H1 (cell line): ENCODE data around the gene ERCC1. TPM values are rescaled to one million over a fixed set of nuclear protein-coding genes. Genes with fewer than 3 reads are reported as not detected.

Experiments
- CTBP2 ChIP-seq: IDR thresholded peaks from 2 replicates; pipeline ENCODE4 v1.7.0; 2011; ENCODE audit warnings: borderline replicate concordance, mild to moderate bottlenecking, moderate library complexity, mixed read lengths, low read length; ENCODE audit not compliant: insufficient read depth, insufficient read length
- polyA plus RNA-seq, 7 experiments: library from polyadenylated mRNA; depleted of rRNA in 3 of 7; stranded (reverse) in 5 of 7; unstranded in 2 of 7; fragments of >200 nt in 5 of 7; fragments of 200-250 nt in 2 of 7; gene quantifications; 1 replicate in 5 of 7; 2 replicates in 1 of 7; 4 replicates in 1 of 7; pipeline versions ENCODE4 v1.2.1 to v1.2.3, GENCODE V29; 2011 to 2013; ENCODE audit warnings: missing spikeins in 2 of 7, mixed read lengths in 2 of 7
- total RNA-seq: library from RNA; stranded (reverse); fragmentation: NEBNext Ultra II Directional; extraction: Animal tissue kit (Norgen Biotek cat#: 25700); gene quantifications from 2 replicates; pipeline ENCODE4 v1.2.1, GENCODE V29; 2021

Gene ERCC1
- total and polyA plus RNA-seq, 2 of the 8 experiments (the other 6 are each of a cell fraction or from before 2014, with no cell fraction given) = 44.7 to 94.2 TPM

GRCh38 chr19:45368127-45368526 is 55.6 kb downstream of the ERCC1 start (continued):
- TF ChIP-seq CTBP2 = no peak
